DOHH2 (cell line): ENCODE measurements around the gene PRRX1.

Experiments used
- CTCF ChIP-seq: fragments of 200-600 bp; sonication (generic); IDR thresholded peaks from one replicate; pipeline ENCODE4 v1.5.1; 2014; ENCODE audit warnings: antibody characterized with exemption, mild to moderate bottlenecking, low read depth, low read length; ENCODE audit not compliant: poor library complexity, severe bottlenecking
- EZH2phosphoT487 ChIP-seq: fragments of 200-600 bp; sonication (generic); IDR thresholded peaks from 2 replicates; pipeline ENCODE4 v1.6.1; 2017; ENCODE audit warnings: borderline replicate concordance, mild to moderate bottlenecking, antibody characterized with exemption, low read length, moderate library complexity, mixed read lengths

GRCh38 chr1:170749959-170750358 lies 86.0 kb downstream of the PRRX1 start:
- TF ChIP-seq CTCF, result no peak
- no peak for TF ChIP-seq EZH2phosphoT487
